ENCODE measurements around the gene TMEM181.

TMEM181 gene

GRCh38 chr6:158536891-158537798 is 22.7 kb upstream of the TMEM181 start:
- no peak for TF ChIP-seq CTCF (IDR thresholded peaks at IDR 0.05; ENCODE audit: control insufficient read depth, insufficient read depth, low read depth, low read length, missing control alignments)
- DNase-seq (ENCODE audit: low read depth): no peak
- peak overlapping the region; percentile 47 for H3K4me3 ChIP-seq (ENCODE audit: control insufficient read depth, low read depth, low read length)

GRCh38 chr6:158538741-158539140 is 21.1 kb upstream of the TMEM181 start:
- DNase-seq (ENCODE audit: low read depth): no peak
- H3K4me3 ChIP-seq (ENCODE audit: control insufficient read depth, low read depth, low read length): no peak overlapping the region
- no peak for TF ChIP-seq CTCF (IDR thresholded peaks at IDR 0.05; ENCODE audit: control insufficient read depth, insufficient read depth, low read depth, low read length, missing control alignments)

- no peak overlapping the region for H3K4me3 ChIP-seq (ENCODE audit: control insufficient read depth, low read depth, low read length)
- no peak for TF ChIP-seq CTCF (IDR thresholded peaks at IDR 0.05; ENCODE audit: control insufficient read depth, insufficient read depth, low read depth, low read length, missing control alignments)
- no peak for DNase-seq (ENCODE audit: low read depth)
These were observed 20.5 kb upstream of the TMEM181 start for GRCh38 chr6:158539413-158539812.

- no peak for DNase-seq (ENCODE audit: low read depth)
- TF ChIP-seq CTCF (IDR thresholded peaks at IDR 0.05; ENCODE audit: control insufficient read depth, insufficient read depth, low read depth, low read length, missing control alignments): no peak
- no peak overlapping the region for H3K4me3 ChIP-seq (ENCODE audit: control insufficient read depth, low read depth, low read length)
These were observed 20.0 kb upstream of the TMEM181 start for GRCh38 chr6:158539881-158540280.

GRCh38 chr6:158543606-158544185 is 16.2 kb upstream of the TMEM181 start:
- H3K4me3 ChIP-seq (ENCODE audit: control insufficient read depth, low read depth, low read length): no peak overlapping the region
- no peak for DNase-seq (ENCODE audit: low read depth)
- TF ChIP-seq CTCF (IDR thresholded peaks at IDR 0.05; ENCODE audit: control insufficient read depth, insufficient read depth, low read depth, low read length, missing control alignments): no peak

GRCh38 chr6:158544428-158544827 is 15.5 kb upstream of the TMEM181 start:
- no peak overlapping the region for H3K4me3 ChIP-seq (ENCODE audit: control insufficient read depth, low read depth, low read length)
- TF ChIP-seq CTCF (IDR thresholded peaks at IDR 0.05; ENCODE audit: control insufficient read depth, insufficient read depth, low read depth, low read length, missing control alignments): no peak
- DNase-seq (ENCODE audit: low read depth): no peak
